HEK293 (cell line): ENCODE data around the gene HIPK2.

Experiments
- CTCF ChIA-PET: fragments of 350-600 bp; formaldehyde crosslinking; extraction: SDS; loops from one replicate; lab custom pipeline; 2021; ENCODE audit warnings: antibody characterized with exemption; lab: Yijun Ruan, JAX
- POLR2A ChIA-PET: fragments of 300-600 bp; formaldehyde crosslinking; extraction: SDS; loops from one replicate; lab custom pipeline; 2020; ENCODE audit warnings: antibody characterized with exemption, inconsistent platforms; lab: Yijun Ruan, JAX
- H3K27ac ChIP-seq: fragments of 200-500 bp; sonication (Bioruptor generic); 2 replicates; pipeline ENCODE4 v1.5.1; 2014; ENCODE audit warnings: low read depth, low read length, control low read depth, inconsistent platforms; ENCODE audit errors: extremely low read depth
- H3K36me3 ChIP-seq, 2 experiments: fragments of 200-500 bp in 1 of 2; sonication (Bioruptor generic) in 1 of 2; 1 replicate in 1 of 2; 2 replicates in 1 of 2; pipeline ENCODE4 v1.5.1; 2014 to 2017; ENCODE audit warnings: inconsistent platforms in 2 of 2, low read length in 2 of 2; ENCODE audit not compliant: control insufficient read depth in 2 of 2, insufficient read depth in 1 of 2
- H3K4me1 ChIP-seq: fragments of 200-500 bp; sonication (Bioruptor generic); 2 replicates; pipeline ENCODE4 v1.5.1; 2014; ENCODE audit warnings: mild to moderate bottlenecking, low read length, inconsistent platforms; ENCODE audit not compliant: control insufficient read depth, insufficient read depth
- H3K4me3 ChIP-seq: 2 replicates; pipeline ENCODE4 v1.5.1; 2011; ENCODE audit warnings: low read depth, mild to moderate bottlenecking, control low read depth, low read length, moderate library complexity
- H3K9me3 ChIP-seq: fragments of 200-500 bp; sonication (Bioruptor generic); 2 replicates; pipeline ENCODE4 v1.5.1; 2014; ENCODE audit warnings: low read depth, low read length, inconsistent platforms; ENCODE audit not compliant: control insufficient read depth, insufficient read depth
- IKZF3 ChIP-seq: fragments of 450-650 bp; IDR thresholded peaks from 2 replicates; pipeline ENCODE4 v1.5.0; 2018; ENCODE audit warnings: missing biosample characterization, mild to moderate bottlenecking, missing genetic modification characterization, moderate library complexity
- KLF7 ChIP-seq: fragments of 450-650 bp; formaldehyde crosslinking; IDR thresholded peaks from 2 replicates; pipeline ENCODE4 v1.5.1; 2016; ENCODE audit warnings: missing biosample characterization, missing genetic modification characterization, borderline replicate concordance
- PRDM1 ChIP-seq: fragments of 450-650 bp; formaldehyde crosslinking; IDR thresholded peaks from 2 replicates; pipeline ENCODE4; 2016; ENCODE audit warnings: missing biosample characterization, missing genetic modification characterization
- TCF7L2 ChIP-seq: IDR thresholded peaks from 2 replicates; pipeline ENCODE4 v1.6.1; 2011; ENCODE audit warnings: low read depth, mild to moderate bottlenecking, inconsistent platforms, low read length, moderate library complexity, borderline replicate concordance
- YY1 ChIP-seq: fragments of 450-650 bp; formaldehyde crosslinking; IDR thresholded peaks from 2 replicates; pipeline ENCODE4 v1.5.1; 2018; ENCODE audit warnings: missing biosample characterization, missing genetic modification characterization
- ZBTB7A ChIP-seq: fragments of 450-650 bp; formaldehyde crosslinking; IDR thresholded peaks from 2 replicates; pipeline ENCODE4 v1.5.1; 2016; ENCODE audit warnings: low read depth, missing biosample characterization, missing genetic modification characterization
- ZIC2 ChIP-seq: fragments of 450-650 bp; formaldehyde crosslinking; IDR thresholded peaks from 2 replicates; pipeline ENCODE4 v1.5.1; 2016; ENCODE audit warnings: missing biosample characterization, missing genetic modification characterization
- ZNF121 ChIP-seq: fragments of 450-650 bp; formaldehyde crosslinking; IDR thresholded peaks from 2 replicates; pipeline ENCODE4 v1.5.1; 2016; ENCODE audit warnings: missing biosample characterization, missing genetic modification characterization
- ZNF133 ChIP-seq: fragments of 450-650 bp; formaldehyde crosslinking; IDR thresholded peaks from 2 replicates; pipeline ENCODE4 v1.5.1; 2016; ENCODE audit warnings: missing biosample characterization, missing genetic modification characterization
- ZNF138 ChIP-seq: fragments of 450-650 bp; formaldehyde crosslinking; IDR thresholded peaks from 2 replicates; pipeline ENCODE4 v1.5.1; 2016; ENCODE audit warnings: missing biosample characterization, missing genetic modification characterization, borderline replicate concordance
- ZNF16 ChIP-seq: fragments of 450-650 bp; formaldehyde crosslinking; IDR thresholded peaks from 2 replicates; pipeline ENCODE4 v1.5.1; 2016; ENCODE audit warnings: low read depth, missing biosample characterization, missing genetic modification characterization
- ZNF23 ChIP-seq: fragments of 450-650 bp; formaldehyde crosslinking; IDR thresholded peaks from 2 replicates; pipeline ENCODE4 v1.5.1; 2016; ENCODE audit warnings: missing biosample characterization, missing genetic modification characterization, borderline replicate concordance
- ZNF311 ChIP-seq: fragments of 450-650 bp; formaldehyde crosslinking; IDR thresholded peaks from 2 replicates; pipeline ENCODE4 v1.5.1; 2017; ENCODE audit warnings: missing biosample characterization, missing genetic modification characterization, borderline replicate concordance
- ZNF354C ChIP-seq: fragments of 450-650 bp; formaldehyde crosslinking; IDR thresholded peaks from 2 replicates; pipeline ENCODE4 v1.5.1; 2016; ENCODE audit warnings: missing biosample characterization, missing genetic modification characterization, low read depth, borderline replicate concordance
- ZNF394 ChIP-seq: fragments of 450-650 bp; formaldehyde crosslinking; IDR thresholded peaks from 2 replicates; pipeline ENCODE4 v1.5.1; 2016; ENCODE audit warnings: missing biosample characterization, missing genetic modification characterization, mild to moderate bottlenecking, moderate library complexity, borderline replicate concordance
- ZNF426 ChIP-seq: fragments of 450-650 bp; formaldehyde crosslinking; IDR thresholded peaks from 2 replicates; pipeline ENCODE4 v1.5.1; 2017; ENCODE audit warnings: missing biosample characterization, missing genetic modification characterization, mild to moderate bottlenecking, inconsistent platforms, moderate library complexity
- ZNF623 ChIP-seq: fragments of 450-650 bp; formaldehyde crosslinking; IDR thresholded peaks from 2 replicates; pipeline ENCODE4 v1.5.1; 2016; ENCODE audit warnings: missing biosample characterization, missing genetic modification characterization
- ZNF658 ChIP-seq: fragments of 450-650 bp; formaldehyde crosslinking; IDR thresholded peaks from 2 replicates; pipeline ENCODE4; 2016; ENCODE audit warnings: missing biosample characterization, missing genetic modification characterization
- ZNF701 ChIP-seq: fragments of 450-650 bp; formaldehyde crosslinking; IDR thresholded peaks from 2 replicates; pipeline ENCODE4 v1.5.1; 2016; ENCODE audit warnings: missing biosample characterization, missing genetic modification characterization
- ZNF704 ChIP-seq: fragments of 450-650 bp; formaldehyde crosslinking; IDR thresholded peaks from 2 replicates; pipeline ENCODE4 v1.5.1; 2016; ENCODE audit warnings: missing biosample characterization, missing genetic modification characterization
- ZNF768 ChIP-seq: fragments of 450-650 bp; formaldehyde crosslinking; IDR thresholded peaks from 2 replicates; pipeline ENCODE4 v1.5.1; 2018; ENCODE audit warnings: missing biosample characterization, mild to moderate bottlenecking, missing genetic modification characterization
- TF ChIP-seq, protein P1 (sequence below): fragments of 450-650 bp; formaldehyde crosslinking; IDR thresholded peaks from 2 replicates; pipeline ENCODE4 v1.5.1; 2016; ENCODE audit warnings: missing biosample characterization, missing genetic modification characterization
- TF ChIP-seq, protein P2 (sequence below): fragments of 450-650 bp; formaldehyde crosslinking; IDR thresholded peaks from 2 replicates; pipeline ENCODE4 v1.5.1; 2016; ENCODE audit warnings: missing biosample characterization, missing genetic modification characterization, borderline replicate concordance

HIPK2 gene

DNA sequence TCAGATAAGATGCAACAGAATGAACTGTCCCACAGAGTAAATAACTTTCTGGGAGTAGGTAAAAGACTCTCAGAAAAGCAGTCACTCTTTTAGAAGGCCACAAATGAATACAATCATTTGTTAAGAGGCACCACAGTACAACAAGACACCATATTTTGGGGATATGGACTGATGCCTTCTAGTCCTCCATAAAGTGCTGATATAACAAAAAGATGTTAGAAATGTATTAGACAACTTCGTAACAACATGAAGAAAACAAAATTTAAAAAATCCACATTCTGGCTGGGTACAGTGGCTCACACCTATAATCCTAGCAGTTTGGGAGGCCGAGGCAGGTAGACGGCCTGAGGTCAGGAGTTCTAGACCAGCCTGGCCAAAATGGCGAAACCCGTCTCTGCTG is 111.3 kb downstream of the HIPK2 start:
- Histone ChIP-seq H3K4me1 (no peaks in the 10 kb centered on the region), H3K4me3 (no peak overlapping the region), H3K27ac (no peak overlapping the region), H3K36me3 (no peaks in the 10 kb centered on the region), H3K9me3 (no peaks in the 10 kb centered on the region)
- POLR2A ChIA-PET = no interaction called here
- no peak for TF ChIP-seq ZNF768 (tag by site-specific recombination)
- no peak for TF ChIP-seq ZNF121
- TF ChIP-seq ZNF138 = no peak
- TF ChIP-seq, protein P1, sequence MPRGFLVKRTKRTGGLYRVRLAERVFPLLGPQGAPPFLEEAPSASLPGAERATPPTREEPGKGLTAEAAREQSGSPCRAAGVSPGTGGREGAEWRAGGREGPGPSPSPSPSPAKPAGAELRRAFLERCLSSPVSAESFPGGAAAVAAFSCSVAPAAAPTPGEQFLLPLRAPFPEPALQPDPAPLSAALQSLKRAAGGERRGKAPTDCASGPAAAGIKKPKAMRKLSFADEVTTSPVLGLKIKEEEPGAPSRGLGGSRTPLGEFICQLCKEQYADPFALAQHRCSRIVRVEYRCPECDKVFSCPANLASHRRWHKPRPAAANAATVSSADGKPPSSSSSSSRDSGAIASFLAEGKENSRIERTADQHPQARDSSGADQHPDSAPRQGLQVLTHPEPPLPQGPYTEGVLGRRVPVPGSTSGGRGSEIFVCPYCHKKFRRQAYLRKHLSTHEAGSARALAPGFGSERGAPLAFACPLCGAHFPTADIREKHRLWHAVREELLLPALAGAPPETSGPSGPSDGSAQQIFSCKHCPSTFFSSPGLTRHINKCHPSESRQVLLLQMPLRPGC (tag by site-specific recombination) = no peak
- CTCF ChIA-PET = interaction anchor here (0.6 to 0.7 kb wide), 2 partner anchors 24 to 425 kb away, joined by 3 read pairs; no protein-coding TSS in a partner anchor

GRCh38 chr7:139664434-139664833 is 113.4 kb downstream of the HIPK2 start:
- Histone ChIP-seq H3K4me1 (no peaks in the 10 kb centered on the region), H3K4me3 (no peak overlapping the region), H3K27ac (no peak overlapping the region), H3K9me3 (no peaks in the 10 kb centered on the region), H3K36me3 (no peaks in the 10 kb centered on the region)
- POLR2A ChIA-PET = interaction anchor here (0.6 kb wide), 1 partner anchor 371 kb away, joined by 3 read pairs; no protein-coding TSS in a partner anchor
- CTCF ChIA-PET = interaction anchor here (0.6 kb wide), 1 partner anchor 44 kb away, joined by 3 read pairs; no protein-coding TSS in a partner anchor
- TF ChIP-seq YY1 (tag by site-specific recombination) = no peak
- no peak for TF ChIP-seq ZNF16 (tag by site-specific recombination)
- TF ChIP-seq KLF7 = no peak
- TF ChIP-seq ZNF23 (tag by site-specific recombination) = no peak
- TF ChIP-seq ZNF701 (tag by site-specific recombination) = no peak
- no peak for TF ChIP-seq PRDM1 (tag by site-specific recombination)
- no peak for TF ChIP-seq ZNF704 (tag by site-specific recombination)
- TF ChIP-seq TCF7L2 = no peak
- TF ChIP-seq ZNF658 (tag by site-specific recombination) = no peak

- no peak for TF ChIP-seq ZIC2 (tag by site-specific recombination)
- no peak for TF ChIP-seq ZBTB7A
- TF ChIP-seq ZNF623 (tag by site-specific recombination) = no peak
- TF ChIP-seq, protein P2, sequence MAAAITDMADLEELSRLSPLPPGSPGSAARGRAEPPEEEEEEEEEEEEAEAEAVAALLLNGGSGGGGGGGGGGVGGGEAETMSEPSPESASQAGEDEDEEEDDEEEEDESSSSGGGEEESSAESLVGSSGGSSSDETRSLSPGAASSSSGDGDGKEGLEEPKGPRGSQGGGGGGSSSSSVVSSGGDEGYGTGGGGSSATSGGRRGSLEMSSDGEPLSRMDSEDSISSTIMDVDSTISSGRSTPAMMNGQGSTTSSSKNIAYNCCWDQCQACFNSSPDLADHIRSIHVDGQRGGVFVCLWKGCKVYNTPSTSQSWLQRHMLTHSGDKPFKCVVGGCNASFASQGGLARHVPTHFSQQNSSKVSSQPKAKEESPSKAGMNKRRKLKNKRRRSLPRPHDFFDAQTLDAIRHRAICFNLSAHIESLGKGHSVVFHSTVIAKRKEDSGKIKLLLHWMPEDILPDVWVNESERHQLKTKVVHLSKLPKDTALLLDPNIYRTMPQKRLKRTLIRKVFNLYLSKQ (tag by site-specific recombination) = no peak
- TF ChIP-seq ZNF311 = no peak
- no peak for TF ChIP-seq IKZF3 (tag by site-specific recombination)
- TF ChIP-seq, protein P1 (tag by site-specific recombination) = no peak
- no peak for TF ChIP-seq ZNF426 (tag by site-specific recombination)
- TF ChIP-seq ZNF354C (tag by site-specific recombination) = no peak
- no peak for TF ChIP-seq ZNF394 (tag by site-specific recombination)
- no peak for TF ChIP-seq ZNF133
- POLR2A ChIA-PET = no interaction called here
- no peaks in the 10 kb centered on the region for H3K36me3 ChIP-seq
- H3K27ac ChIP-seq = no peak overlapping the region
- H3K4me1 ChIP-seq = no peaks in the 10 kb centered on the region
- H3K4me3 ChIP-seq = no peak overlapping the region
- no peaks in the 10 kb centered on the region for H3K9me3 ChIP-seq
- CTCF ChIA-PET = interaction anchor here (1.1 to 3.2 kb wide), 3 partner anchors 9 to 160 kb away, joined by 3 to 26 read pairs (median 3); no protein-coding TSS in a partner anchor
Measured at GRCh38 chr7:139663608-139664177, 114.1 kb downstream of the HIPK2 start.
